ENCODE results near the gene FAM221A.

The FAM221A gene

DNA sequence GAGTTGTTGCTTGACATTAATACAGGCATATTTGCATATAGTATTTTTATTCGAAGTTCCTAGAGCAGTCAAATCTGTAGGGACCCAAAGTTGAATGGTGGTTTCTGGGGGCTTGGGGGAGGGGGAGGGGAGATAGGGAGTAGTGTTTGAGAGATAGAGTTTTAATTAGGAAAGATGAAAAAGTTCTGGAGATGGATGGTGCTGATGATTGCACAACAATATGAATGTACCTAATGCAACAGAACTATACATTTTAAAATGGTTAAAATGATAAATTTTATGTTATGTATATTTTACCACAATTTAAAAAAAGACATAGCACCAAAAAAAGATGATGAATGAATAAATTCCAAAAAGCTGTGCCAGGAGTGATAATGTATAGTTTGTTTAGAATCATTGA lies 71.9 kb downstream of the FAM221A start:
- no peaks in the 10 kb centered on the region for H3K4me1 ChIP-seq (ENCODE audit: control insufficient read depth, insufficient read depth, low read length)
- no peaks in the 10 kb centered on the region for H3K36me3 ChIP-seq (ENCODE audit: control insufficient read depth, insufficient read depth, low read length)
- H3K4me3 ChIP-seq (ENCODE audit: low read length) = no peak overlapping the region
- H3K9me3 ChIP-seq (ENCODE audit: control insufficient read depth, low read length) = no peaks in the 10 kb centered on the region
- H3K27me3 ChIP-seq (ENCODE audit: control insufficient read depth, insufficient read depth, low read length) = no peaks in the 10 kb centered on the region
- no peak overlapping the region for H3K9ac ChIP-seq (ENCODE audit: low read length)
